Measurements from ENCODE around the gene CCDC142.

Gene CCDC142

DNA sequence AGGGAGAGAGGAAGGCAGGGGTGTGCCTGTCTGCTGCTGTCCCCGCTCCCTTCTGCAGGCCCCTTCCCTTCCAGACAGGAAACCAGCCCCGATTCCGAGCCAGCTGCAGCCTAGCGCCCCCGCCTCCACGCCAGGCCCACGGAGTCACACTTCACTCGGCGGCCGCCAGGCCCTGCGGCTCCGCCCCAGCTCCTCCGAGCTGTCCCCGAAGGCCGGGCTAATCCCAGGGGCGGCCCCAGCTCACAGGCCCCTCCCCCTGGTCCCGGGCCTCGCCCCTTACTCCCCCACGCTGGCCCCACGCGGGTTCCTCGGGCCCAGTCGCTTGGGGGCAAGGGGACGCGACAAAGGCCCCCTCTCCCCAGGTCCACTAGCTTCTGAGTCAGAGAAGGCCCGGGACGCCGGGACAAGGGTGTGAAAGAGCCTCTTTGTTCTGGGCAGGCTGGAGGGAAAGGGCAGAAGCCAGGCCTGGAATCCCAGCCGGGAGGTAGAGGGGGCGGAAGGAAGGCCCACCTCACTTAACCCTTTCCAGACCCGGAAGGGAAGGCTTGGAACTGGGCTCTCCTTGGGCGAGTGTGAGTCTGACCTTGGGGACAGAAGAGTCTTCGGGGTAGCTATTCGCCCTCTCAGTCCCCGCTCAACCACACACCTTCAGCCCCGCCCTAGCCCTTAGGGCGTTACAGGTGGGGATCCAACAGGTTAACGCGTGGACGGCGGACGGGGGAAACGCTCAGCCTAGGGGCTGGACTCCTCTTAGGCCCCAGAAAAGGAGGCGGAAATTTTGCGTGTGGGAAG lies 42.2 kb downstream of the CCDC142 start:
- DNase-seq, result peak; percentile 29

DNA sequence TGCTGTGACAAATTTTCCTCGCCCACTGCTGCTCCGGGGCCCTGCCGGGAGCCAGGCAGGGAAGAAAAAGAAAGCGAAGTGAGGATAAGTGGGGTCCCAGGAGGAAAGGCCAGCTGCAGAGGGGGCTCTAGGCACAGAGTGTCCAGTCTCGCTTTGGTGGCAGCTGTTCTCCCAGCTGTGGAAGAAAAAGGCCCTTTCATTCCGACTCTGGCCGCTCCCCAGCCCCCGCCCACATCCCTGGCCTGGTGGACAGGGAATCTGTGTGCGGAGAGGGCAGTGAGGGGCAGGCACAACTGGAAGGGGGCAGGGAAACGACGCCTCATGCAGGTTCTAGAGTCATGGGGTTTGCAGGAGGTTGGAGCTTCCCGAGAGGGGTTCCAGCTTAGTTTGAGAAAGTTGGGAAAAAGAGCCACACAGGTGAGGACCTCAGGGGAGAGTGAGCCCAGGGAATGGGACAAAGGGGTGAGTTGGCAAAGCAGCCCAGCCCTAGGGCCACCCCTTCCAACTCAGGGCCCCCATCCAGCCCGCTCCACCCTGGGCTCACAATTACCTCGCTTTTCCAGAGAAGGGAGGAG lies 42.9 kb downstream of the CCDC142 start:
- no peak for DNase-seq

DNA sequence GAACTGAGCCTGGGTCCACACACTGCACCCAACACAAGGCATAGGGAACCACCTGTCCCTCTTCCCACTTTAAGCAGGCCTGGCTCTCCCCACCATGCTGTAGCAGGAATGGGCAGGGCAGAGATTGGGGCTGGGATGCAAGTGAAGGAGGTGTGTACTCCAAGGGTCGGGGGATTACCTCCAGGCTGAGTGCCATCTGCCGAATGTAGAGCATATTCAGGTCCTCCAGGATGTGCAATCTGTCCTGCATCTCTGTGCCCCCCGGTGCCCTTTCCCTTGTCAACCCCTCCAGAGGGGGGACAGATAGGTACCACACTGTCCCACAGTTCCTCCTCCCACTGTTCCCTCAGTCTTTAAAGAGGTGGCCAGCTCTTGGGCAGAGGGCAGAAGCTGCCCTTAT lies 43.4 kb downstream of the CCDC142 start:
- DNase-seq, result no peak

DNA sequence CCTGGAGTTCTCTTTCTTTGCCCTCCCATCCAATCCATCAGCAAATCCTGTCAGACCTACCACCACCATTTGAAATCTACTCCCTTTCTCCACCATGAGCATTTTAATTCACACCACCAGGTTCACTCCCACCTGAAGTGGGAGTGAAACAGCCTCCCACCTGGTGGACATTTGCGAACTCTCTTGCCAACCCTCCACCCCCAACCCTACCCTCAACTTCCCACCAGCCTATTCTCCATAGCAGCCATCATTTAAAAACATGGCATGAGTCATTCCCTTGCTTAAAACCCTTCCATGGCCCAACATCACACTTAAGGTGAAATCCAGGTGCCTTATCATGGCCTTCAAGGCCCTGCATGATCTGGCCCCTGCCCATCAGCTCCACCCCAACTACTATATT lies 44.5 kb downstream of the CCDC142 start:
- DNase-seq, result no peak

DNA sequence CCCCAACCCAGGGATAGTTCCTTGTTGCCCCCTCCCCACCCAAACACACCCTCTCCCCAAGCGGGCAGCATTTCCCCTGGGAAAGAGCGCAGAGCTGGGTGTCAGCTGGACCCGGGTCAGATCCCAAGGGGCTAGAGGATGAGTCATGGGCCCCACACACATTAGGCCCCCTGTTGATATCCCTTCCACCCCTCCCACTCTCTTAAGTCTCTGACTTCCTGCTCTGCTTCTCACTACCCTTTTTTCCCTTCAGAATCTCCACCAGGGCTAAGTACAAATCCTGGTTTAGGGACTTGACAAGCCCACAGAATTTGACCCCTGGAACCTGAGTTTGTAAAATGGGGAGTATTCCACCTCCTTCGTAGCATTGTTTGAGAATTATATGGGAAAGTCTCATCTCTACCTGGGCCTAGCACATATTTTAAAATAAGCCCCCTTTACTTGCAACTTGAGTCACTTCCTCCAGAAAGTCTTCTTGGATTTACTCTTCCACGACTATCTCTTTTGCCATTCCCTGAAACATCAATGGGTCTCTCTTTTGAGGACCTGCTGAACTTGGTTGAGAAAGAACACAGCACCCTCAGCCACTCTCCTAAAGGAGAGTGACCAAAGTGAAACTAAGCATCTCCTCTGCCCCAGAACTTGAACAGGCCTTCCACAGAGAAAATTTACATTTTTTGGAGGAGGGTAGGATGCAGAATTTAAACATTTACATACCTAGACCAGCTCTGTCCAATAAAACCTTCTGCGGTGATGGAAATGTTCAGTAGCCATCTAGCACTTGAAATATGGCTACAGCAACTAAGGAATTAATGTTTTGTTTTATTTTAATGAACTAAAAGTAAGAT lies 45.7 kb downstream of the CCDC142 start:
- DNase-seq, result no peak

DNA sequence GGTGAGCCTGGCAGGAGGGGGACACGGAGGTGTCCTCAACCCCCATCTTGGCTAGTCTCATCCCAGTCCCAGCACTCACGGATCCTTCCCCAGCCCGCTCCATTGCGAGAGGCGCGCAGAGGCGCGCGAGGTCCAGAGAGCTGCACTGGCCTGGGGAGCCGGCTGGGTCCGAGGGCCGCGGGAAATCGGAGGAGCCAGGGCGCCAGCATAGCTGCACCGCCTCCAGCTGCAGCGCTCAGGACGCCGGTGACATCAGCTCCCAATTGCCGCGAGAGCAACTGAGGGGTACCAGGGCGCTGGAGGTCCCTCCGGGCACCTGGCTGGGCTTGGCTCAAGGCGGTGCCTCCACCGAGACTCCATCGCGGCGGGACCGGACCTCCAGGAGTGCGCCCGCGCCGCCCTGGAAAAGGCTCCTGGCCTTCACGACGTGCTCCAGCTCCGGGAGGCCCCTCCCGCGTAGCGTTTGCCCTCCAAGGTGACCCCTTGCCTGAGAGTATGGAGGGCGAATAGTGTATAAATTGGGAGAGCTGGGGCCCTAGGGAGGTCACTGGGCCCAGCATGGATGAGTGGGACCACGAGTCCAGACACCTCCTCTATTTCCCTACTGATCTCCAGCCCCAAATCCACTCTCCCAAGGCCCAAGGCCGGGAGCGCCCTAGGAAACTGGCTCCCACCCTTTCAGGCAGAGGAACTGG lies 46.5 kb downstream of the CCDC142 start:
- DNase-seq, result no peak

DNA sequence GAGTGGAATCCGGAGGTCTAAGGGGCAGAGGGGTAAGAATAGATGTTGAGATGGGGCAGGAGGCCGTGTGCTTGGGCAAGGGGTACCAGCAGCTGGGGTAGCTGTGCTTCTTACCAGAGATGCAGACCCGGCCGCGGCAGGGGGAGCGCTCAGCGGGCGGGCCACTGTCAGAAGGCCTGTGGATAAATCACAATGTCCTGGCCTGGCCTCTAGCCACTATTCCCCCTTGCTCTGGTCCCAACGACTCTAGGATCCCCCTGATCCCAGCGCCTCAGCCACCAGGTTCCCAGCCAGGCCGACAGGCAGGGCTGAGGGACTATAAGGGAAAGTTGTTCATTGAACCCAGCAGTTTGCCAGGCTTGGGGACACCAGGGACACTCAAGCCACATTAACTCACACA lies 52.3 kb downstream of the CCDC142 start:
- no peak for DNase-seq

DNA sequence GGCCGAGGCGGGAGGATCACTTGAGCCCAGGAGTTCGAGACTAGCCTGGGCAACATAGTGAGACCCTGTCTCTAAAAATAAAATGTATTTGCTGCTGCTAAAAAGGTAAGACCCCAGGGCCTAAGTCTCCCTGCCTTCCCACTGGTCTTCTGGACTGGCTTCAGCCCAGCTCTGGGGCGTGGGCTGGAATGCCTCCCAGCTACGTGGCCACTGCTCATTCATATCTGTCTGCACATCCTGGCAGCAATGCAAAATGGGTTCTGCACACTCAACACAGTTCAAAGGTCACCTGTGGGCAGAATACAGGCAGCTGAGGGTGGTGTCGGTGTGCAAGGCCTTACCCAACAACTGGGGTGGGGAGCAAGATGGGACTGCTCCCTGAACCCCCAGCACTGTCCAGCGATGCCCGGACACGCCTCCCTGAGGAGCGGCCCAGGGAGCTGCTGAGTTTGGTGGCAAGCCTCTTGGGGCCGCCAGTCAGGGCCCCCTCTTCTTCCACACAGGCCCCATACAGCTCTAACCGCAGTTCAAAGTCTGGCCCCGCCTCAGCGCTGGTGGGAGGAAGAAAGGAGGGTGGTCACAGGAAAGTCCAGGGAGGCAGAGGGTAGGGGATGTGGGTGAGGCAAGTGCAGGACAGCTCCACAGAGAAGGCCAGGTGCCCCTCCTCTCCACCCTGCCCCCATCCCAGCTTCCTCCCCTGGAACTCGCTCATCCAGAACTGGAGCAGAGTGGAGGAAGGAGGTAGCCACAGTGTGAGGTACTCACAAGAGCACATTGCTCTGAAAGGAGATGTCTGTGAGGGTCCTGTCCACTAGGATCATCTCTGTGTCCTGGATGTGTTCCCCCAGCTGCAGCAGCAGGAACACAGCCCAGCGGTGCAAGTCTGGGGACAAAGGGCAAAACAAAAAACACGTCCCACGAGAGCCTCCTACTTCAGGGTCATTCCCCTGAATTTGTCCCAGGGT lies 53.0 kb downstream of the CCDC142 start:
- DNase-seq, result no peak

DNA sequence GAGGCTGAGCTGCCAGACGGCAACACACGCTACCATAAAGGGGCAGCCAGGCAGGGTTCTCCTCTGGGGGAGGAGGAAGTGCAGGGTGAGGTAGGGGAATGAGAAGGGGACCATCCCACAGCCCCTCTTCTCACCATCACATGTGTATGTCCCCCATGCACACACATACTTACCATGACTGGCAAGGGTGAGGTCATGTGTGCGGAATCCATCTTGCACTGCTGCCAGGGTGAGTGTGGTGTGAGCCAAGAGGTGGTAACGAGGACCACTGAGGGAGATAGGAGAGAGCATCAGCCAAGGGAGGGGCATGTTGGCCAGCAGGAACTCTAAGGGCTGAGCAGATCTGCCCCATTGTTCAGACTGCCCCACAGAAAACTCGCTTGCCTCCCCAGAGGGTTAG lies 54.1 kb downstream of the CCDC142 start:
- DNase-seq, result no peak

DNA sequence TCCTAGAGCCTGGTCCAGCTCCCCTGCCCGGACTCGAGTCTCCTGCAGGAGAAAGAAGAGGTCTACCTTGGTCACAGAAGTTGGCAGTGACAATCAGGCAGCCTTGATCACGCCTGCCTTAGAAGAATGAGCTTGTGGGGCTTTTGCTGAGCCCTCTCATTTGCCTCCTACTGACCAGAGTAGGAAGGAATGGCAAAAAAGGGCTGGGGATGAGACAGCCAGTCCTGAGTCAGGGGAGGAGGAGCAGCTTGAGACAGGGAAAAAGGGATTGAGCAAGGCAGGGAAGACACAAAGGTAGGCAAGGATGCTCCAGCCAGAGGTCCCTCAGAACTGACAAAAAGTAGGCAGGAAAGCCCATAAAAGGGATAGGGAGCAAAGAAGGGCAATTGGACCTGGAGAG lies 55.2 kb downstream of the CCDC142 start:
- DNase-seq, result no peak

DNA sequence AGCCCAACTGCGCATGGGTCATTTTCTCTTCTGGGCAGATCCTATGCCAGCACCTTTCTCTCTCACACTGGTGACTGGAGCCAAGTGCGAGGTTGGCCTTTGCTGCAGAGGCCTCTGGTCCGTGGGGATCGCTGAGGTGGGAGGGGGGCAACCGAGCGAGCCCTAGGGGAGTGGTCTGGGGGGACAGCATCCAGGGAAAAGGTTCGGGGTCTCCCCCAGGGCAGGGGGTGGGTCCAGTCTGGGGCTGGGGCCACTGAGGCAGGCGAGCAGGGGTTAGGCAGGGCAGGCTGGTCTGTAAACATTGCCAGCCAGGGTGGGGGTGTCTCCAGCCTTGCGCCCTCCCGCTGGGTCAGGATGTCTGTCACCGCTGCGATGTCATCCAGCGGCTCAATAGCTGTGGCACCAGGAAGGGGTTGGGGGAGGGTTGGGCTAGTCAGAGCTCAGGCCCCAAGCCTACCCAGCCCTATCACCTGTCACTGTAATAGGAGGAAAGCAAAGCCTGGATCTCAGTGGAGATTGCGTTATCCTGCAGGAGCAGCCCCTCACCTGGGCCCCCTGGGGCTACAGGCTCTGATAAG lies 56.5 kb downstream of the CCDC142 start:
- no peak for DNase-seq

DNA sequence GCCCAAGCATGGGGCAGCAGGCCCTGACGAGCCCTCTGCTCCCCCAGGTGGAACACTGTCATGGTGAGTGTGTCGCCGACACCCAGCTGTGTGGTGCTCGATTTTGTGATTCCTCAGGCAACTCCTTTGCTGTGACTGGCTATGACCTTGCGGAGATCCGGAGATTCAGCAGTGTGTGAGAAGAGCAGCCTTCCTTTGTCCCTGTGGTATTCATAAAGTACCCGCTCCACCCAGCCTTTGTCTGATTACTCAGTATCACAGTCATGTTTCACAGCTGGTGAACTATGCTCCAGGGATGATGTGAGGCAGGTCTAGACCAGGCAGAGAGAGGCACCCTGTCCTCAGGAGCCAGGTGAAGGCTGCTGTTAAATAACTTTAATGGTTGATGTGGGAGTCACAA lies 57.3 kb downstream of the CCDC142 start:
- DNase-seq, result no peak

DNA sequence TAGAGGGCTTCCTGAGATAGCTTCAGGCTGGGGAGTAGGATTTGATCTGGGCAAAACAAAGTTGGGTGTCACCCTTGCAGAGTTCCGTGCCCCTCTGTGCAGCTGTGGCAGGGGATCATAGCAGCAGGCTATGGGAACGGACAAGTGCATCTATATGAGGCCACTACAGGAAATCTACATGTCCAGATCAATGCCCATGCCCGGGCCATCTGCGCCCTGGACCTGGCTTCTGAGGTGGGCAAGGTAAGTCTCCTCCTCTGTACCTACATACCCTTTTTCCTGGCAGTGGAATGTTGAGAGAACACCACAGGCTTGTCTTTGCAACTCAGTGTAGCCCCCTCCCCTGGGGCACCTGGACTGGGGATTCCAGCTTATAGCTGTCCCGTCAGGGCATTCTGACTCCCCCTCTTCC lies 57.8 kb downstream of the CCDC142 start:
- no peak for DNase-seq

DNA sequence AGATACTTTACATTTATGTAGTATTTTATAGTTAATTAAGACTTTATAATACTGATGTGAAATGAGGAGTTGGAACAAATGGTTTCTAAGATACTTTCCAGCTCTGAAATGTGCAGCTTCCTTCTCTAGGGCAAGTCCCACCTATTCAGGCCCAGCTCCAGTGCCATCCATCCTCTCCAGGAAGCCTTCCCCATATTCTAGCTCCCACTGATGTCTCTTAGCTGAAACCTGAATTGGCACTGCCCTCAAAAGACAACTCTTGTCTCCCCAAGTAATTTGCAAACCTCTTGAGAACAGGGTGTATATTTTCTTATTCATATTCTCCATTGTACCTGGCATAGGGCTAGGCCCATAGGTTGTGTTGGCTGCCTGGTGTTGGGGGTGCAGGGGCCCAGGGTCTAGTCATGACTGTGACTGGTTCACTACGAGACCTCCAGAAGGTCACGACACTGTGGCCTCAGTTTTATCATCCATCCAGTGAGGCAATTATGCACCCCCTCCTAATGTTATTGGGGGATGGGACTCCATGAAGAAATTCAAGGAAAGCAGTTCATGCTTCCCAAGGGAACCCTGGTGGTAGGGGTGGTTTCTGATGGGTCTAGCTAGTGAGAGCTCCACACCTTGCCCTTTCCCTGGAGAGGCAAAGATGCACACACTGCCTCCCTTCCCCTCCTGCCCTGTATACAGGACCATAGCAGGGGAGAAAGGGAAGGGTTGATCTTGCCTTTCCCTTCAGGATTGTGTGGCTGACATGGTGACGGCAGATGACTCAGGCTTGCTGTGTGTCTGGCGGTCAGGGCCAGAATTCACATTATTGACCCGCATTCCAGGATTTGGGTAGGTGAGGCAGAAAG lies 58.4 kb downstream of the CCDC142 start:
- no peak for DNase-seq
